ENCODE measurements around the gene MPP2.

MPP2 gene

GRCh38 chr17:43913584-43913983 lies 6.2 kb upstream of the MPP2 start:
- no peak overlapping the region for H3K27ac ChIP-seq (ENCODE audit: extremely low read depth, low read depth, low read length)
- H3K4me1 ChIP-seq (ENCODE audit: control insufficient read depth, insufficient read depth, low read length): peaks cover 3% of the 10 kb centered on the region; the same call in 1 of the 2 replicates
- CTCF ChIA-PET: interaction anchor here (0.5 to 3.7 kb wide), 6 partner anchors 11 to 130 kb away, joined by 3 to 21 read pairs (median 4); partner anchors contain the start of gene PPY
- H3K4me3 ChIP-seq (ENCODE audit: low read depth, low read length): no peak overlapping the region
- POLR2A ChIA-PET: no interaction called here
- no peaks in the 10 kb centered on the region for H3K36me3 ChIP-seq (ENCODE audit: control insufficient read depth in 2 of 2, insufficient read depth in 1 of 2, low read length in 2 of 2)
- TF ChIP-seq ZBTB1 (tag by site-specific recombination; IDR thresholded peaks at IDR 0.05) (no peak), KLF10 (tag by site-specific recombination; IDR thresholded peaks at IDR 0.05) (no peak), ZNF548 (tag by site-specific recombination; IDR thresholded peaks at IDR 0.05) (no peak), ZNF544 (tag by site-specific recombination; IDR thresholded peaks at IDR 0.05) (no peak), ZNF10 (tag by site-specific recombination; IDR thresholded peaks at IDR 0.05) (no peak), ZNF169 (tag by site-specific recombination; IDR thresholded peaks at IDR 0.05) (no peak), ZNF214 (tag by site-specific recombination; IDR thresholded peaks at IDR 0.05; ENCODE audit: borderline replicate concordance) (no peak), ZNF140 (tag by site-specific recombination; IDR thresholded peaks at IDR 0.05) (no peak)
- TF ChIP-seq, protein P1, sequence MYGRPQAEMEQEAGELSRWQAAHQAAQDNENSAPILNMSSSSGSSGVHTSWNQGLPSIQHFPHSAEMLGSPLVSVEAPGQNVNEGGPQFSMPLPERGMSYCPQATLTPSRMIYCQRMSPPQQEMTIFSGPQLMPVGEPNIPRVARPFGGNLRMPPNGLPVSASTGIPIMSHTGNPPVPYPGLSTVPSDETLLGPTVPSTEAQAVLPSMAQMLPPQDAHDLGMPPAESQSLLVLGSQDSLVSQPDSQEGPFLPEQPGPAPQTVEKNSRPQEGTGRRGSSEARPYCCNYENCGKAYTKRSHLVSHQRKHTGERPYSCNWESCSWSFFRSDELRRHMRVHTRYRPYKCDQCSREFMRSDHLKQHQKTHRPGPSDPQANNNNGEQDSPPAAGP (tag by site-specific recombination; IDR thresholded peaks at IDR 0.05): no peak
- no peaks in the 10 kb centered on the region for H3K9me3 ChIP-seq (ENCODE audit: control insufficient read depth, insufficient read depth, low read depth, low read length)

DNA sequence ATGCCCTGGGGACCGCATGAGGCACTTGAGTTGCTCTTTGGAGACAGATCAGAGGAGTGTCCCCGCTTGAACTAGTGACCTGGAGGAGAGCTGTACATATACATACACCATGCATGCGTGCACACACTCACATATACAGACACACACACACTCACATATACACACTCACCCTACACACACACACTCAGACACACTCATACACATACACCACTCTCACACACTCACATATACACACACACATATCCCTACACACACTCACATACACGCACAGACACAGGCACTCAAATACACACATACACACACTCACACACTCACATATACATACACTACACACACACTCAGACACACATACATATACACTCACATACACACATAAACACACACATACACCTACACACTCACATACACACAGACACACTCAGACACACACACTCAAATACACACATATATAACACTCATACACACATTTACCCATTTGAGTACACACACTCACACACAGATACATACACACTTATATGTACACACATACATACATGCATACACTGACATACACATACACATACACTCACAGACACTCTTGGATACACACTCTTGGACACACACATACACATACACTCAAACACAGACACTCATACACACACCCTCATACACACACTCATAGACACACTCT lies 5.4 kb upstream of the MPP2 start:
- ChIA-PET CTCF (interaction anchor here (0.5 to 4.9 kb wide), 3 partner anchors 31 to 131 kb away, joined by 4 to 53 read pairs (median 21); partner anchors contain the start of gene PPY), POLR2A (no interaction called here)
- no peaks in the 10 kb centered on the region for H3K9me3 ChIP-seq (ENCODE audit: control insufficient read depth, insufficient read depth, low read depth, low read length)
- peaks cover 8% of the 10 kb centered on the region; the same call in 1 of the 2 replicates for H3K4me1 ChIP-seq (ENCODE audit: control insufficient read depth, insufficient read depth, low read length)
- H3K36me3 ChIP-seq (ENCODE audit: control insufficient read depth in 2 of 2, insufficient read depth in 1 of 2, low read length in 2 of 2): no peaks in the 10 kb centered on the region
- H3K4me3 ChIP-seq (ENCODE audit: low read depth, low read length): no peak overlapping the region
- no peak overlapping the region for H3K27ac ChIP-seq (ENCODE audit: extremely low read depth, low read depth, low read length)
- TF ChIP-seq ZNF521 (tag by site-specific recombination; IDR thresholded peaks at IDR 0.05) (peak; percentile 46), ZNF777 (tag by site-specific recombination; IDR thresholded peaks at IDR 0.05; ENCODE audit: borderline replicate concordance) (peak; percentile 10; the same call in 1 of the 2 replicates), ZNF510 (tag by site-specific recombination; IDR thresholded peaks at IDR 0.05; ENCODE audit: insufficient replicate concordance) (no peak), ZNF16 (tag by site-specific recombination; IDR thresholded peaks at IDR 0.05; ENCODE audit: low read depth) (no peak), ZNF292 (tag by site-specific recombination; IDR thresholded peaks at IDR 0.05; ENCODE audit: borderline replicate concordance, low read depth) (no peak), ZNF112 (tag by site-specific recombination; IDR thresholded peaks at IDR 0.05) (0 out of 2 replicates have a peak, but pooled peaks have one; percentile 46), SCRT1 (tag by site-specific recombination; IDR thresholded peaks at IDR 0.05; ENCODE audit: borderline replicate concordance) (no peak), ZNF274 (IDR thresholded peaks at IDR 0.05; ENCODE audit: low read length) (no peak), ZNF274 (tag by site-specific recombination; IDR thresholded peaks at IDR 0.05; ENCODE audit: borderline replicate concordance) (peak; percentile 36; the same call in 1 of the 2 replicates), ZNF837 (tag by site-specific recombination; IDR thresholded peaks at IDR 0.05) (no peak), ZNF175 (tag by site-specific recombination; IDR thresholded peaks at IDR 0.05) (no peak), PATZ1 (tag by site-specific recombination; IDR thresholded peaks at IDR 0.05) (no peak), ZNF10 (tag by site-specific recombination; IDR thresholded peaks at IDR 0.05) (no peak), SALL2 (tag by site-specific recombination; IDR thresholded peaks at IDR 0.05; ENCODE audit: borderline replicate concordance) (0 out of 2 replicates have a peak, but pooled peaks have one; percentile 9), EGR2 (tag by site-specific recombination; IDR thresholded peaks at IDR 0.05; ENCODE audit: low read depth) (peak; percentile 9; the same call in 1 of the 2 replicates), ZNF776 (tag by site-specific recombination; IDR thresholded peaks at IDR 0.05; ENCODE audit: borderline replicate concordance) (0 out of 2 replicates have a peak, but pooled peaks have one; percentile 52)
- TF ChIP-seq, protein P2, sequence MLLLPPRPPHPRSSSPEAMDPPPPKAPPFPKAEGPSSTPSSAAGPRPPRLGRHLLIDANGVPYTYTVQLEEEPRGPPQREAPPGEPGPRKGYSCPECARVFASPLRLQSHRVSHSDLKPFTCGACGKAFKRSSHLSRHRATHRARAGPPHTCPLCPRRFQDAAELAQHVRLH (tag by site-specific recombination; IDR thresholded peaks at IDR 0.05): no peak
- TF ChIP-seq, protein P3, sequence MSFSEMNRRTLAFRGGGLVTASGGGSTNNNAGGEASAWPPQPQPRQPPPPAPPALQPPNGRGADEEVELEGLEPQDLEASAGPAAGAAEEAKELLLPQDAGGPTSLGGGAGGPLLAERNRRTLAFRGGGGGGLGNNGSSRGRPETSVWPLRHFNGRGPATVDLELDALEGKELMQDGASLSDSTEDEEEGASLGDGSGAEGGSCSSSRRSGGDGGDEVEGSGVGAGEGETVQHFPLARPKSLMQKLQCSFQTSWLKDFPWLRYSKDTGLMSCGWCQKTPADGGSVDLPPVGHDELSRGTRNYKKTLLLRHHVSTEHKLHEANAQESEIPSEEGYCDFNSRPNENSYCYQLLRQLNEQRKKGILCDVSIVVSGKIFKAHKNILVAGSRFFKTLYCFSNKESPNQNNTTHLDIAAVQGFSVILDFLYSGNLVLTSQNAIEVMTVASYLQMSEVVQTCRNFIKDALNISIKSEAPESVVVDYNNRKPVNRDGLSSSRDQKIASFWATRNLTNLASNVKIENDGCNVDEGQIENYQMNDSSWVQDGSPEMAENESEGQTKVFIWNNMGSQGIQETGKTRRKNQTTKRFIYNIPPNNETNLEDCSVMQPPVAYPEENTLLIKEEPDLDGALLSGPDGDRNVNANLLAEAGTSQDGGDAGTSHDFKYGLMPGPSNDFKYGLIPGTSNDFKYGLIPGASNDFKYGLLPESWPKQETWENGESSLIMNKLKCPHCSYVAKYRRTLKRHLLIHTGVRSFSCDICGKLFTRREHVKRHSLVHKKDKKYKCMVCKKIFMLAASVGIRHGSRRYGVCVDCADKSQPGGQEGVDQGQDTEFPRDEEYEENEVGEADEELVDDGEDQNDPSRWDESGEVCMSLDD (tag by site-specific recombination; IDR thresholded peaks at IDR 0.05): 0 out of 2 replicates have a peak, but pooled peaks have one; percentile 23
- TF ChIP-seq, protein P4, sequence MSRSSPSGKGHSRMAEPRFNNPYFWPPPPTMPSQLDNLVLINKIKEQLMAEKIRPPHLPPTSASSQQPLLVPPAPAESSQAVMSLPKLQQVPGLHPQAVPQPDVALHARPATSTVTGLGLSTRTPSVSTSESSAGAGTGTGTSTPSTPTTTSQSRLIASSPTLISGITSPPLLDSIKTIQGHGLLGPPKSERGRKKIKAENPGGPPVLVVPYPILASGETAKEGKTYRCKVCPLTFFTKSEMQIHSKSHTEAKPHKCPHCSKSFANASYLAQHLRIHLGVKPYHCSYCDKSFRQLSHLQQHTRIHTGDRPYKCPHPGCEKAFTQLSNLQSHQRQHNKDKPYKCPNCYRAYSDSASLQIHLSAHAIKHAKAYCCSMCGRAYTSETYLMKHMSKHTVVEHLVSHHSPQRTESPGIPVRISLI (tag by site-specific recombination; IDR thresholded peaks at IDR 0.05): no peak
